Stimulated activated CD8-positive, alpha-beta memory T cell treated with anti-CD3 and anti-CD28 coated beads, Interleukin-15, amount 100 ng/mL, for 24 hours (primary cell): ENCODE data around the gene PPP2R5B.

ENCODE experiments used
- DNase-seq: peaks from one replicate; pipeline ENCODE4 v3.0.0-alpha.2; 2020; ENCODE audit warnings: low read depth

PPP2R5B gene

DNA sequence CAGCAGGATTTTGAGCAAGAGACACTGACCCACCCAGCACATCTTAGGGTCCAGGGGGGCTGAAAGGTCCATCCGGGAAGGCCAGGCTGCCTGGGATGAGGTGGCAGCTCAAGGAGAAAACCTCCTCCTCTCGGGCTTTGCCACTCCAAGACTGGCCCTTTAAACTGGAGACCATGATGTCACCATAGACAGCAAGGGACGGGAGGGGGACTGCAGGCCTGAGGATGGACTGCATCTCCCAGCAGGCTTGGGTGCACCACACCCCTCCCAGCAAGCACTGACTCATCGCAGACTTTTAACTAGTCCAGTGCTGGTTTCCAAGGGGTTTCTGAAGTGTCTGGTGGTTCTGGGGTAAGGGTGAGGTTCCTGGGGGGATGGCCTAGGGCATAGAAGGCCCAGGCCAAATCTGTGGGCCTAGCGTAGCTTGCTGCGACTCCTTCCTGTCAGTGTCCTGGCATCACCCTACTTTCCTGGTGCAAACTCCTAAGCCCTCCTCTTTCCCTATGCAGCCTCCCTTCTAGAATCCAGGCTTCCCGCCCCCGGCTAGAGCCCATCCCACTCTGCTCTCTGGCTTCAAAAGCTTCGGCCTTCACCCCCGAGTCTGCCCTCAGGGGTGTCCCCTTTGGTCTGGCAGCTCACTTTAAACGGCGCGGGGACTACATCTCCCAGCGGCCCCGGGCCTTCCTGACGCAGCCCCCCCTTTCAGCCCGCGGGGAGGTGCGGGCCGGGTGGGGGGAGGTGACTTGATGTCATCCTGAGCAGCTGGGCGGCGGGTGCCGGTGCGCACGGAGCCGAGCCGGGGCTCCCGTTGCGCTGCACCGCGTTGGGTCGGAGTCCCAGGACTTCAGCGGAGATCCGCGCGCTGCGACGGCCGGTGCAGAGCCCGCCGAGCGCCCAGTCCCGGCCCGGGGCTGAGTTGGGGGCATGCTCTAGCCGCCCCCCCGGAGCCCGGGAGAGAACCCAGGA is at the start of gene PPP2R5B:
Gene PPP2R5B, plus strand, starts transcription at position 746 of the 966 bp plus-strand sequence. CDS start 1,046 bp downstream, outside the sequence.
- peak; percentile 70 for DNase-seq

DNA sequence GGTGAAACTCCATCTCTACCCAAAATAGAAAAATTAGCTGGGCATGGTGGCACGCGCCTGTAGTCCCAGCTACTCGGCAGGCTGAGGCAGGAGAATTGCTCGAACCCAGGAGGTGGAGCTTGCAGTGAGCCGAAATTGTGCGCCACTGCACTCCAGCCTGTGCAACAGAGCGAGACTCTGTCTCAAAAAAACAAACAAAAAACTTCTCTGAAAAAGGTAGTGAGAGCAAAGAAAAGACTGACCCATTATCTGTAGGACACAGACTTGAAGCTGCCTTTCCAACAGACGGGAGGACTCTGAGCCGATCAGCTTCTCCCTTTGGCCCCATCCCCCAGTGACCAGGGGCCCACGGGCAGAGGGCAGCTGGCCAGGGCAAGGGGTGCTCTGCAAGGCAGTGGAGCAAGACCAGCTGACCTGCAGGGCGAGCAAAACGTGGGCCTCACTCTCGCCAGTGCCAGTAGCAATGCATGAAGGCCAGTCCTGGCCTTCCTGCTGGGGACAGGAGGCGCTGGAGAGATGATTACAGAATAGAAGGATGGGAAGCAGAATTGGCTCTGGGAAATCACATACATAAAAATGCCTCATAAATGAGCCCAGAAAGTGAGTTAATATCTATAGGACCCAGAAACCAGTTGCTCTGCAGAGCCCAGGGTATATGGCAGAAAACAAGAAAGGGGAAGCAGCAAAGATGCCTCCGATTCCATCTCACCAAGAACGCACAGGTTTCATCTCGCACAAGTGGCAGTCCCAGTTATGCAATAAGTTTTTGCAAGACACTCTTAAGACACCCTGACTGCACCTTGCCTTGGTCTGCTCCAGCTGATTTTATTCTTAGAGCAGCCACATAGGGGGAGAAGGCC is 48.9 kb upstream of the PPP2R5B start:
- no peak for DNase-seq

DNA sequence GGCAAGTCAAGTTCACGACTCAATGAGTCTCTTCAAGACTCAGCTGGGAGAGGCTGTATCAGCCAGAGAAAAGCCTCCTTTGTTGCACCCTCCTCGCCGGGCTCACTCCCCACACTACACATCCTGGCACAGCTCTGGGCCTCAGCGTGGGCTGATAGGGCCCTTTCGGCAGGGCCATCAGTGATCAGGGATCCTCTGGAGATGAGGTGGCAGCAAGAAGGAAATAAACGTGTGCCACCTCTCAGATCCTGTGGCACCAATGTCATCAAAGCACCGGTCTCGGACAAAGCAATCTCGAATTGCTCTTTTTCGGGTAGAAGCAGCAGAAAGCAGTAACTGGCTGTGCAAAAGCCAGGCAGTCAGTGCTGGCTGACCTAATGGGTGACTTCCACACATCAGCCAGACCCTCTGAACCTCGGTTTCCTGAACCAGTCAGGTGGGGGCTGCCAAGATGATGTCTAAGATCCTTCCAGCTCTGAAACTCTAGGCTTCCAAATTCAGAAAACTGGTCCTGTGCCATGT is 48.2 kb upstream of the PPP2R5B start:
- no peak for DNase-seq

DNA sequence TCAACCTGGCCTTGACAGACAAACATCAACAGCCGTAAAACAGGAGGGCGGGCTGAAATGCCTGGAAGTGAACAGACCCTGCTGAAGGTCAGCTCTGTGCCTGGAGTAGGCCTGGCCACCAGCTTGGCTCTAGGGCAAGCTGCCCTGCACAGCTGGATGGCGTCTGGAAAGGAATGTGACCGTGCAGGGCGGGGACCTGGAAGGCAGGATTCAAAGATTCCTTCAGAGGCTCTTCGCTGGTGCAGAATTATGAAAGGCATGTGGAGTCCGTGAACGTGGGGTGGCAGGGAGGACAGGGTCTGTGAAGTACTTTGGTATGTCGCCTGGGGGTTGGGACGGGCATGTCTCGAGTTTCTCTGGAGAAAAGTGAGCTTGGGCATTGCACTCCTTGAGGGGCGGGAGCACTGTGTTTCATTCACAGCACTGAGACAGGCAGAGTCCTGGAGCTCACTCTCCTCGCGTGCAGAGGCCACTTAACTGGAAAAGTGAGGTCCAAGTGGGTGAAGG is 47.6 kb upstream of the PPP2R5B start:
- no peak for DNase-seq

DNA sequence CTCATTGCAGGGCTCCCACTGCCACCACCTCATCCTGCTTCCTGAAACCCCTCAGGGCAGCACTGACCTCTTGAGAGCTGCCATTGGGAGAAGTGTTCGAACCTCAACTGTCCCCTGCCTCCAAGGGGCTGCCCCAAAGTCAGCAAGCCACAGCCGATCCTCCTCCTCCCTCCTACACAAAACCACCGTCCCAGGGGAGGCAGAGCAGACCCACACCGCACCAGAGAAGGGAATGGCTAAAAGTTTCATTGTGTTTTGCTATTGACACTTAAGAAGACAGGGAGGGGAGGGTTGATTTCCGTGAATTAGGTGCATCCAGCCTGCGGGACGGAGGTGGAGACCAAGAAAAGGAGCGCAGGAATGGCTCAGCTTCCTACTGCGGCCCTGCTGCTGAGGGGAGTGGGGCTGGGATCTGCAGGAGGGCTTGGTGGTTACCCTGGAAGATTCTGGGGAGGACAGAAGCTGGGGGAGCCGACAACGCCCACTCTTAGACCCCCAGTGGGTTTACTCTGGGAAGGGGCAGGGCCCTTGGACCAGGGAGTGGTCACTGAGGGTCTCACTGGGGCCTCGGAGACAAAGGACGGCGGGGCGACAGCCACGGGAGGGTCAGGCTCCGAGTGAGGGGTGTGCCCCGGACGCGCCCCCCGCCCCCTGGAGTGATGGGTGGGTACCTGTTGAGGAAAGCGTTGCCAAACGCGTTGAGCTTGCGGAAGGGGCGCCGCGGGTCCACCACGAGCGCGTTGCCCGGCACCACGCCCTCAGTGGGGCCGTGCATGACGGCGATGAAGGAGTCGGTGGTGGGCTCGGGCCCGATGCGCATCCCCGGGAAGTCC is 46.9 kb upstream of the PPP2R5B start:
- no peak for DNase-seq

DNA sequence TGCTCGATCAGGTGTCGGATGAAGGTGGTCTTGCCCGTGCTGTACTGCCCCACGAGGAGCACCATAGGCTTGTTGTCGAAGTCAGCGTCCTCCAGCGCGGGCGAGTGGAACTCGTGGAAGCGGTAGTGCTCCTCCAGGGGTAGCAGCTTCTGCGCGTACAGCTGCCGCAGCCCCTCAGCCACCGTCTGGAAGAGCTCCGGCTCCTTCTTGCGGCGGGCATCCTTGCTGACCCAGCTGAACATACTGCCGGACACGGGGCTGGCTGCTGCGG is 46.3 kb upstream of the PPP2R5B start:
- no peak for DNase-seq

DNA sequence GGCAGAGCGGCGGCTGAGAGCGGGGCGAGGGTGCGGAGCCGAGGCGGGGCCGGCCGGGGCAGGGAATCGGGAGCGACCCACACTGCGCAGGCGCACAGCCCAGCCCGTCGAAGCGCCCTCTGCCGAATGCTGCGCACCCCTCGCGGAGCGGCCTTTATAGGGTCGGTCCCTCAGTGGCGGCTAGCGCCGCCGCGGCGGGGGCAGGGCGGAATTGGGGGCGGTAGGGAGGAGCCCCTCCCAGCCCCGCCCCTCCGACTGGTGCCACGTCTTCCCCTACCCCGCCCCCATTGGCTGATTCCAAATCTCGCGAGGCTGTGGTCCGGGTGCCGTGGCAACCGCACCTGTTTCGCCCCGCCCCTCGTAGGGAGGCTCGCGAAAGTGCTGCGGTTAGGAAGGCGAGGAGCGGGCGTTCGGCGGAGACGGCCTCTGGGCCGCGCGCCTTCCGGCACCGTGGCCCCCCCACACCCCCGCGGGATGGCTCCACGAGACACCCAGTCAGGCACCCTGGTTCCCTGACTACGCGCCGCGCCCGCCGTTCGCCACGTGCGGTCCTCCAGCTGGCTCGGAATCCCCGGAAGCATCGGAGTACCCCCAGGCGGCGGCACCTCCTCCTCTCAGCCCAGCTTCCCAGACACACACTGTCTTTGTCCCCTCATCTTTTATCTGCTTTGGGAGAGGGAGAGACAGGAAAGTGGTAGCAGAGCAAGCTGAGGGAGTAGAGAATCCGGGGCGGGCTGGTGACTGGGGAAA is 45.8 kb upstream of the PPP2R5B start, which contains the start of gene EHD1:
Gene EHD1, minus strand, starts transcription at position 128 of the 750 bp plus-strand sequence. CDS start 157 bp downstream, outside the sequence.
- DNase-seq = peak; percentile 99

DNA sequence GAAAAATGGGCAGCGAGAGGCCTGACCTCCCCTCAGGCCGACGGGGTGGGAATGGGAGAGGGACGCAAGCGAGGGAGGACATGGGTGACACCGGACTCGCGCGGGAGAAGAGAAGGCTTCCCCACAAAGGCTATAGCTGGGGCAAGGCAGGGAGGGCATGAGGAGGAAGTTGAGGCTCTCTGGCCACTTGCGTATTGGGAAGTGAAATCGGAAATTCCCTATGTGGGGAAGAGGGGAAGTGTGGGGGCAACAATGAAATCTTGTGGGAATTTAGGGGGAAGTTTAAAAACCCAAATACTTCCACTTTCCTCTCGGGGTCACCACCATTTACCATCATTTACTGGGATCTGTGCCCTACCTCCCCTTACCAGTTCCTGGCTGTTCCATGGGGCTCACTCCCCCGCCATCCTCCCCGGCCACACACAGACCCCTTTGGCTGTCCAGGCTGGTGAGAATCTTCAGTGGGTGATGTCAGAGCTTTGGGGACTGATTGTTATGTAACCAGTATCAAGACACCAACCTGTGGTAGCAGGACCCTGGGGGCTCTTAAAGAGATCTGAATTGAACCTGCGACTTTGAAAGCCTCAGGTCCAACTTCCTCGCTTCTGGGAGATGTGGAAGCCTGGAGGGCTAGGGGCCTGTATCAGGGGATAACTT is 45.1 kb upstream of the PPP2R5B start:
- DNase-seq = no peak

DNA sequence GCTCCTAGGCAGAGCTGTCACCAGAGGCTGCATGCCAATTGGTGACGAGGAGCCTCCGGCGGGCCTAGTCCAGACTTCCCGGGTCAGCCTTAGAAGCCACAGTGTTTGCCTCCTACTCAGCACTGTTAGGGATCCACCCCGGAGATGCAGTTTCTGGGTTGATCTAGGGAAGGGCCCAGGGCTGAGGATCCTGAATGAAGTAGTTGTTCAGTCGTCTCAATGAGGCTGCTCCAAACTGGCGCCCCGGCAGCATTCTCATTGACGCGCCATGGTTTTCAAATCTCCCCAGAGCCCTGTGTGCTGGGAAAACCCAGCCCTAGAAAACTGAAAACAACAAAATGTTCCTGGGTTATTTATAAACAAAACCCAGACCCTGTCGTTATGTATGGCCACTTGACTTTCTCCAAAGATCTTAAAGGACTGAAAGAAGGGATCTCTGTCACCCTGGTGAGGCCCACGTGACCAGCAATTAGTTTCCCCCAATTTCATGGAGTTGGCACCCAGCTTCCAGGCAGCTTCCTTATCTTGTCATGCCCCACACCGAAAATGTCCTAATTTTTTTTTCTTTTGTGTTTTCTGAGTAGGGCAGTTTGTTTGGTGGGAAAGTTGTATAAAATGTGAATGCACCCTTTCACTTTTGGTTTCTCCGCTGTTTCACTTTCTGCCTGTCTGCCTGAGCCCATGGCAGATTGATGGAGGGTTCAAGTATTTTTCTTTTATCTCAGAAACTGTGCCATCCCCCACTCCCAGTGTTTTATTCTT is 44.1 kb upstream of the PPP2R5B start:
- no peak for DNase-seq

DNA sequence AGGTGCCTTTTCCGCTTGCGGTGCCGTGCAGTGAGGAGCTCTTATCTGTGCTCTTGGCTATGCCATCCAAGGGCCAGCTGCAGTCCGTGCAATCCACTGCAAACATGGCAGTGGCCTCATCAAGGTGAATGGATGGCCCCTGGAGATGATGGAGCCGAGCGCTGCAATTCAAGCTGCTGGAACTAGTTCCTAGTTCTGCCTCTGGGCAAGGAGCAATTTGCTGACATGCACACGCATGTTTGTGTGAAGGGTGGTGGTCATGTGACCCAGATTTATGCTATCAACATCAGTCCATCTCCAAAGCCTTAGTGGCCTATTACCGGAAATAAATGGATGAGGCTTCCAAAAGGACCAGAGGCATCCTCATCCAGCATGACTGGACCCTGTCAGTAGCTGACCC is 43.0 kb upstream of the PPP2R5B start:
- DNase-seq = no peak

DNA sequence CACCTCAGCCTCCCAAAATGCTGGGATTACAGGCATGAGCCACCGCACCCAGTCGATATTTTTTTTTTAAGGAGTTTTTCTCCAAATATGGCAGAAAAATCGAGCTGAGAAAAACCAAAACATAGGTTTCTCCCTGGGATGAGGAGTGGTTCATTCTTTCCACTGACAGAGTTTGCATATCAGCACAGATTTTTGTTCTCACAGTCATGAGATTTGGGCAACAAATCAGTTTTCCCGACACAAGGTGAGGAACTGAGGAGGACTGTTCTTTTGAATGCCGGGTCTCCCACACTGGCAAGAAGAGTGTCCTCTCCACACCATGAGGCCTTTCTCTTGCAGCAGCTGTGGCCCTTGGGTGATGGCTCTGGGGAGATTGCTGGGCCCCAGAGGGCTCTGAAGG is 42.2 kb upstream of the PPP2R5B start:
- no peak for DNase-seq

DNA sequence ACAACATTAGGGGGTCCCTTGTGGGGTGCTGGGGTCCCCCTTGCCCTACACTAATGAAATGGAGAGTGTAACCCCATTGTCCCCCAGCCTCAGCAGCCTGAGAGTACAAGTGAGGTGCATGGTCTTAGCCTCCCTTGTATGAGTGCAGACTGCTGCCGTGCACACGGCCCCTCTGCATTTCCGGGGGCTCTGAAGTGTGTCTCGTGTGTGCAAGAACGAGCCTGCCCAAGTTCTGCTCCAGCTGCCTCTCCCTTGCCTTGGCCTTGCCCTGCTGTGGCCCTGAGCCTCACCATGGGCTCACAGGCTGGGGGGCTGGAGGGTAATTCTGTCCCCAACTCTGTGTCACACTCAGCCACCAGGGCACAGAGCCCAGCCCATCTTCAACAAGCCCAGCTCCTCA is 40.9 kb upstream of the PPP2R5B start:
- no peak for DNase-seq

DNA sequence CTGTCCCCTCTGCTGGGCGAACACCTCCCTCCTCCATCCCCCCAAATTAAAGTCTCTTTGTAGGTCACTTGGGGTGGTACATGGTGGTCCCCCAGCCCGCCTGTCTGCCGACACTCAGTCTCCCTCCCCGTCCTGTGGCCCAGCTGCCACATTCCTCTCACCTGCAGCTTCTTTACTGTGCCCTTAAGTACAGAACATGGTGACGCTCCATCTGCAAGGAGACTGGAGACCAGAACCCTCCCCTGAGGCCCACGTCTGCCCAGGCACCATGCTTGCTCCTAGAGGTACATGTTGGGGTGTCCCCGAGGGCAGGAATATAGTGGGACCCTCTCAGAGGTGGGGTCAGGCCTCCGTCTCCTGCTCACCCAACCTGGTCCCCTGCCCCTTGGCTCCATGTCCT is 40.5 kb upstream of the PPP2R5B start:
- no peak for DNase-seq

DNA sequence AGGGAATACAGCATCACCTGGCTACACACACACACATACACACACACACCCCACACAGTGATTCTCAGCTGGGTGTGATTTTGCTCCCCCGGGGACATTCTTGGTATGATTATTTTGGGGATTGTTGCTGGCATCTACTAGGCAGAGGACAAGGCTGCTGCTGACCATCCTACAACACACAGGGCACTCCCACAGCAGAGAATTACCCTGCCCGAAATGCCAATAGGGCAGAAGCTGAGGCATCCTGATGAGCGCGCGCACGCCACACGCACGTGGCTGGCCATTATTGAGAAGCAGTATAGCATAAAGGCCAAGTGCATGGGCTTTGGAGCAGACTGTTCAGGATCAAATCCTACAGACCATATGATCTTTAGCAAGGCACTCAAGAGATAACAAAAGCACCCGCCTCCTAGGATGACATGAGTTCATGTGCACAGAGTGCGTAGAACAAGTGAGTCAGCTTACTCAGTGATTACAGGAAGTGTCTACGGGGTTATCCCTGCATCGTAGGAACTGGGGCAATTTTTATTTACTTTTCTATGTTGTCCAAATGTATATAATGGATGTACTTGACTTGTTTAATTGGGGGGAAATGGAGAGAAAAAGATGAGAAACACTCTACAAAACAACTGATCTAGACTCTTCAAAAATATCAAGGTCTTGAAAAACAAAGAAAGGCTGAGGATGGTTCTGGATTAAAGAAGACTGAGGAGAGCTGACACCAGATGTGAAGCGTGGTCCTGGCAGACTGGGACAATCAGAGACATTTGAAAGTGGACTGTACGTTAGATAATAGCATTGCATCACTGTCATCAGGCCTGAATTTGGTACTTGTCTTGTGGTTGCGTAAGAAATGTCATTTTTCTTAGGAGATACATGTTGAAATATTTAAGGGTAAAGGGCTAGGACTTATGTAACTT is 38.9 kb upstream of the PPP2R5B start:
- no peak for DNase-seq

DNA sequence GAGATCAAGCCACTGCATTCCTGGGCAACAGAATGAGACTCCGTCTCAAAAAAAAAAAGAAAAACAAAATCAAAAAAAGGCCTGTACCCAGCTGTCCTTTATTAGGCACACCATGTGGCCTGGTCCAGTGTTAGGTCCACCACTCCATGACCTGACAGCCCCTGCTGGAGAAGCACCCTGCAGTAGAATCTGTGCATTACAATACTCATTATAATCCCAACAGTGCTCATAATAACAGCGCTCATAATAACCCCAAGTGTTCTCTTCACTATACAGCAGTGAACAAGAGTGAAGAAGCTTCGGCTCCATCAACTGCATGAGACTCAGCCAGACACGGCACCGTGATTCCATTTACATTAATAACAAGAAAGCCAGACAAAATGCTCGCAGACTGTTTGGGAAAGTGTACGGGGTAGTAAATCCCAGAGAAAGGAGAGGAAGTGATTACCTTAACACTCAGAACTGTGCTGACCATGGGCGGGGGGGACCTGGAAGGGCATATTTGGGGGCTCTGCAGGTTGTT is 37.2 kb upstream of the PPP2R5B start:
- DNase-seq = no peak

DNA sequence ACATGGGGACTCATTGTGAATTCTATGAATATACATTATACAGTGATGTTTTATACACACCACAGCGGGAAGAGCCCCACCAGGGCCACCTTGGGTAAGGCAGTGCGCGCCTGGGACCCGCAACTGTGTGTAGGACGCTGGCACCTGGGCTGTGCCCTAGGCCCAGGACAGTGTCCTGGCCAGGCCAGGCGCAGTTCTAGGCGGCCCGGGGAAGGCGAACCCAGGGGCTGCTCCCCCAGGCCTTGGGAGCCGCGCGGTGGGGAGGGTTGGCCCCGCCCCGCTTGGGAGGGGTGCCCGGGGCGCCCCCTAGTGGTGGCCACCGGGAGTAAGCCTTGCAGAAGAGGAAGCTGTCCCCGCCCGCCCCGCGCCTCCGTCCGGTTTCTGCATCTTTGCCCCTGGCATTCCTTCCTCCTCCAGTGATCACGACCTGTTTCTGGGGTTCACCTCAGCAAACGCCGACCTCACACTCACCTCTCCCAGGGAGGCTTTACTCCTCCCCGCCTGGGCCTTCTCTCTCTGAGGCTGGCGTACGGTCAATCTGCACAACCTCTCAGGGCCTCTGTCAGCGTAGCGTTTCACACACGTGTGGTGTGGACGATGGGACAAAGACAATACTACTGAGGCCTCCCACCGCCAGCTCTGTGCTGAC is 36.6 kb upstream of the PPP2R5B start:
- peak; percentile 87 for DNase-seq

DNA sequence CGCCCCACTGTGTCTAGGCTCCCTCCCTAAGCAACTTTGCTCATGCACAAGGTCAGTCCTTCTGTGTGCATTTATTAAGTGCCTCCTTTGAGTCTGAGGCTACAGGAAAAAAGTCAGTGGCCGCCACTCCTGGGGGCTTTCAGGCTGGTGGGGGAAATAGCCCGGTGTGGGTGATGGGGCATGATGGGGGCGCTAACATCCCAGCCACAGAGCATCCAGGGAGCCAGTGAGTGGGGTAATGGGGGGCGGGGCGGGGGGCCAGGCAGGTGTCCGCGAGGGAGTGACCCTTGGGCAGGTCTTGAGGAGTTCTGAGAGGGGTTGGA is 36.1 kb upstream of the PPP2R5B start:
- DNase-seq = no peak
